A549 (cell line): Measurements from ENCODE around the gene IZUMO4.

ENCODE experiments used
- BHLHE40 ChIP-seq: IDR thresholded peaks from 2 replicates; pipeline ENCODE4 v1.6.1; 2012; ENCODE audit warnings: low read depth, low read length, inconsistent platforms
- CHD4 ChIP-seq: fragments of 200-600 bp; sonication (generic); IDR thresholded peaks from 2 replicates; pipeline ENCODE4 v1.6.1; 2016; ENCODE audit warnings: antibody characterized with exemption, mild to moderate bottlenecking, borderline replicate concordance
- POLR2AphosphoS2 ChIP-seq: conservative IDR thresholded peaks from 2 replicates; pipeline ENCODE4 v1.6.1; 2012; ENCODE audit warnings: low read length, improper control_type of control experiment, inconsistent platforms
- TF ChIP-seq, protein P1 (sequence below): fragments of >200 bp; sonication (Bioruptor Twin); formaldehyde crosslinking; IDR thresholded peaks from 3 replicates; pipeline ENCODE4 v1.5.1; 2016

DNA sequence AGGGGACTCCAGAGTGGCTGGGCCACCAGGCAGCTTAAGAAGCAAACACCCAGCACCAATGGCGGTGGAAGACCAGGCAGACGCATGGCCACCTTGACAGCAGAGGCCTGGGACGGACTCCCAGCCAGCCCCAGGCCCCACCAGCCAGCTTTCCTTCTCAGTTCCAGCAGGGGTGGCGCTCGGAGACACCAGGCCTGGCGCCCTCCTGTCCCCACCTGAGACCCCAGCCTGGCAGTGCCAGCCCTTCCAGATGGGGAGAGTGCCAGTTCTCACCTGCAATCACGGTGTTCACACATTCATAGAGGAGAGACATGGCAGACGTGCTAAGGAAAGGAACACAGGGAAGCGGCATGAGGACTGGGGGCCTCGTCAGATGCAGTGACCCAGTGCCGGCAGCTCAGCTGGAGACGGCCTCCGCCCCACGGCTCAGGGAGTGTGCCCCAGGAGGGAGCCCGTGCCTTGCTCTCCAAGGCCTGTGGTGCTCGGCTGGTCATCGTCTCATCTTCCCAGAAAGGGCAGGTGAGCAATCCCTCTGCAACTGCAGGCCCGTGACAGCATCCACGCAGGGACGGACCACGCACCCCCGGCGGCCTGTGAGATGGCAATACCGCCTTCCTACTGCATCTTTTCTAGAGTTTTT lies 30.3 kb downstream of the IZUMO4 start:
- TF ChIP-seq POLR2AphosphoS2 (no peak), BHLHE40 (no peak), CHD4 (no peak)
- TF ChIP-seq, protein P1, sequence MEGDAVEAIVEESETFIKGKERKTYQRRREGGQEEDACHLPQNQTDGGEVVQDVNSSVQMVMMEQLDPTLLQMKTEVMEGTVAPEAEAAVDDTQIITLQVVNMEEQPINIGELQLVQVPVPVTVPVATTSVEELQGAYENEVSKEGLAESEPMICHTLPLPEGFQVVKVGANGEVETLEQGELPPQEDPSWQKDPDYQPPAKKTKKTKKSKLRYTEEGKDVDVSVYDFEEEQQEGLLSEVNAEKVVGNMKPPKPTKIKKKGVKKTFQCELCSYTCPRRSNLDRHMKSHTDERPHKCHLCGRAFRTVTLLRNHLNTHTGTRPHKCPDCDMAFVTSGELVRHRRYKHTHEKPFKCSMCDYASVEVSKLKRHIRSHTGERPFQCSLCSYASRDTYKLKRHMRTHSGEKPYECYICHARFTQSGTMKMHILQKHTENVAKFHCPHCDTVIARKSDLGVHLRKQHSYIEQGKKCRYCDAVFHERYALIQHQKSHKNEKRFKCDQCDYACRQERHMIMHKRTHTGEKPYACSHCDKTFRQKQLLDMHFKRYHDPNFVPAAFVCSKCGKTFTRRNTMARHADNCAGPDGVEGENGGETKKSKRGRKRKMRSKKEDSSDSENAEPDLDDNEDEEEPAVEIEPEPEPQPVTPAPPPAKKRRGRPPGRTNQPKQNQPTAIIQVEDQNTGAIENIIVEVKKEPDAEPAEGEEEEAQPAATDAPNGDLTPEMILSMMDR: no peak
